ENCODE results near the gene CMTM4. TPM values are rescaled to one million over a fixed set of nuclear protein-coding genes. Genes with fewer than 3 reads are reported as not detected.

CMTM4 gene
- total and polyA plus RNA-seq, 2 of the 4 experiments (the other 2 are of a cell fraction), result 9.0 to 14.5 TPM

- intact Hi-C loops (cut with micrococcal nuclease), result no loop called here
- no peak overlapping the region for H3K4me3 ChIP-seq (ENCODE audit: insufficient read depth, low read depth, low read length)
- H3K4me1 ChIP-seq (ENCODE audit: control insufficient read depth, insufficient read depth, low read length), result peaks cover 10% of the 10 kb centered on the region
- no peak overlapping the region for H4K91ac ChIP-seq (ENCODE audit: insufficient read depth, low read depth, low read length)
- H2BK120ac ChIP-seq (ENCODE audit: low read depth, low read length), result no peak overlapping the region
- DNase-seq (no peak), ATAC-seq (ENCODE audit: low read depth) (no peak)
- no peak overlapping the region for H3K23ac ChIP-seq (ENCODE audit: low read depth, low read length)
- no peak overlapping the region for H2BK5ac ChIP-seq (ENCODE audit: low read depth, low read length, poor library complexity, severe bottlenecking)
- H3K56ac ChIP-seq (ENCODE audit: extremely low read depth, insufficient read depth, low read length), result no peak overlapping the region
- peaks cover 5% of the 10 kb centered on the region; the same call in 1 of the 2 replicates for H3K9me3 ChIP-seq (ENCODE audit: control insufficient read depth, insufficient read depth, low read length)
- no peaks in the 10 kb centered on the region for H3K36me3 ChIP-seq (ENCODE audit: control insufficient read depth, insufficient read depth, low read length)
- H3K4me2 ChIP-seq (ENCODE audit: low read depth, low read length), result no peak overlapping the region
- H2AK5ac ChIP-seq (ENCODE audit: low read depth, low read length), result no peak overlapping the region
- H2AK9ac ChIP-seq (replicated peaks; ENCODE audit: low read depth, low read length, poor library complexity), result no peak overlapping the region
- no peak overlapping the region for H2AFZ ChIP-seq (replicated peaks; ENCODE audit: low read length, poor library complexity)
- no peak overlapping the region for H2BK20ac ChIP-seq (ENCODE audit: low read depth, low read length)
- H3K9me1 ChIP-seq (ENCODE audit: insufficient read depth, low read length), result no peaks in the 10 kb centered on the region
- in situ Hi-C loops (cut with MboI; ENCODE audit: low sequenced_read_pairs), result loop anchor here (5.0 kb wide), 2 partner anchors 49 to 194 kb away; partner anchors contain the start of genes CKLF and TK2
- no peak overlapping the region for H2BK15ac ChIP-seq (ENCODE audit: low read depth, low read length)
- H3K9ac ChIP-seq (ENCODE audit: low read depth, low read length), result no peak overlapping the region
- dilution Hi-C loops (cut with HindIII; ENCODE audit: low sequenced_read_pairs, unreplicated experiment), result no loop called here
- no peak overlapping the region for H3K27ac ChIP-seq (ENCODE audit: insufficient read depth, low read length)
- ChIA-PET CTCF (no interaction called here), POLR2A (ENCODE audit: unreplicated experiment) (no interaction called here)
- H4K8ac ChIP-seq (ENCODE audit: low read depth in 2 of 2, low read length in 2 of 2), result no peak overlapping the region
- no TSS peak for BruUV-seq (replicated peaks)
- TF ChIP-seq NFE2L2 (IDR thresholded peaks at IDR 0.05; ENCODE audit: low read depth, low read length) (no peak), BHLHE40 (IDR thresholded peaks at IDR 0.05; ENCODE audit: low read depth, low read length) (no peak), FOS (IDR thresholded peaks at IDR 0.05; ENCODE audit: low read depth, low read length) (no peak), ELK1 (IDR thresholded peaks at IDR 0.05; ENCODE audit: borderline replicate concordance, low read depth, low read length) (no peak), RFX5 (IDR thresholded peaks at IDR 0.05; ENCODE audit: low read depth, low read length) (no peak), MXI1 (IDR thresholded peaks at IDR 0.05; ENCODE audit: borderline replicate concordance, low read depth, low read length) (no peak), MAZ (IDR thresholded peaks at IDR 0.05; ENCODE audit: borderline replicate concordance, low read depth, low read length) (no peak), CHD1 (IDR thresholded peaks at IDR 0.05; ENCODE audit: low read depth, low read length) (no peak), SMC3 (IDR thresholded peaks at IDR 0.05; ENCODE audit: low read depth, low read length) (no peak), CTCF (conservative IDR thresholded peaks at IDR 0.05; ENCODE audit: low read depth, low read length) (no peak), USF2 (IDR thresholded peaks at IDR 0.05; ENCODE audit: low read depth, low read length) (no peak), POLR2A (IDR thresholded peaks at IDR 0.05; ENCODE audit: low read depth, low read length) (no peak), CEBPB (IDR thresholded peaks at IDR 0.05; ENCODE audit: low read depth, low read length) (no peak), MAFK (IDR thresholded peaks at IDR 0.05; ENCODE audit: low read depth, low read length) (no peak), RCOR1 (IDR thresholded peaks at IDR 0.05; ENCODE audit: insufficient replicate concordance, low read length) (no peak), RAD21 (IDR thresholded peaks at IDR 0.05; ENCODE audit: low read length) (no peak)
- peaks cover 7 to 24% of the 10 kb centered on the region in 2 experiments; a peak in 3 of 4 replicates for H3K79me1 ChIP-seq (ENCODE audit: low read depth in 1 of 2, low read length in 2 of 2)
- H3K18ac ChIP-seq (ENCODE audit: low read depth, low read length), result no peak overlapping the region
- H4K5ac ChIP-seq (ENCODE audit: low read depth, low read length), result no peak overlapping the region
- WGBS, 2 experiments (ENCODE audit: extremely low coverage in 2 of 2, insufficient read length in 1 of 2), result 86% methylated on average over 1 of the region's 5 CpGs; no CpG with 5 or more reads in 1 of the 2 experiments
- peaks cover 6% of the 10 kb centered on the region for H3K27me3 ChIP-seq (ENCODE audit: control insufficient read depth, insufficient read depth, low read length)
- H3K4ac ChIP-seq (ENCODE audit: low read depth, low read length), result no peak overlapping the region
- 0 out of 2 replicates have a peak, but pooled peaks cover 5% of the 10 kb centered on the region for H4K20me1 ChIP-seq (ENCODE audit: insufficient read depth, low read length)
- H3K14ac ChIP-seq (replicated peaks; ENCODE audit: low read depth, low read length), result no peak overlapping the region
Observed at GRCh38 chr16:66601471-66601870, 95.1 kb downstream of the CMTM4 start.

Measured in IMR-90 (cell line).